Measurements from ENCODE around the gene KERA.

KERA gene

DNA sequence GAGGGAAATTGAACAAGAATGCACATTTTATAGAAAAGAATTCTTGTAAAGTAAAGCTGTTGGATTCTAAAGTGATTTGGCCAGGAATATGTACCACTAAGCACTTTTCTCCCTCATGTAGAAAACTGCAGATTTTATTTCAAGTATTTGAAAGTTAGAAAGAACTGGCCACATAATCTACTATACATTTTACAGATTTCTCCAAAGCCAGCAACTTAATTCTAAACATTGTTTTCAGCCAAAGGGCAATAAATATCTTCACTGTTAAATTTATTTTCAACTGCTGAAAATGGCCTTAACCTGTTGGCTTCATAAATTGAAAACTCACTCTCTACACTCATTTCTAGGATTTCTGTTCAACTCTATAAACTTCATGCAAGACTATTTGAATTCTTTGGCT, 15.6 kb upstream of the KERA start:
- DNase-seq (ENCODE audit: low spot score), result no peak

GRCh38 chr12:91072931-91073330, 15.1 kb upstream of the KERA start:
- no peak for DNase-seq (ENCODE audit: low spot score)

DNA sequence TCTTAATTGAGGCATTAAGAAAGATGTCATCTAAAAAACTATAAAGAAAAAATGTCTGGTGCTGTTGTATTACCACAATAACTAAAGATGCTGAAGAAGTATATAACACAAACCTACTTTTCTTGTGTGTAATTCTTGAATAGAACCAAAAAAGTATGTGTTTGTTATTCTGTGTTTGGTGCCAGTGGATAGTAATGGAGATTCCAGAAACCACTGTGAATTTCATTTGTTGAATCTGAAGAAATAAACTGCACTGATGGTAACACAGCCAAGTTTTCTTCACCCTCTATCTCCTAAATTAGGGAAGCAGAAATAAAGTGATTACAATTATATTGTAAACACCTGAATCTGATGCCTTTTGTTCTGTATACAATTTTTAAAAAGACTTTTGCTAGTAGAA, 13.1 kb upstream of the KERA start:
- no peak for DNase-seq (ENCODE audit: low spot score)

DNA sequence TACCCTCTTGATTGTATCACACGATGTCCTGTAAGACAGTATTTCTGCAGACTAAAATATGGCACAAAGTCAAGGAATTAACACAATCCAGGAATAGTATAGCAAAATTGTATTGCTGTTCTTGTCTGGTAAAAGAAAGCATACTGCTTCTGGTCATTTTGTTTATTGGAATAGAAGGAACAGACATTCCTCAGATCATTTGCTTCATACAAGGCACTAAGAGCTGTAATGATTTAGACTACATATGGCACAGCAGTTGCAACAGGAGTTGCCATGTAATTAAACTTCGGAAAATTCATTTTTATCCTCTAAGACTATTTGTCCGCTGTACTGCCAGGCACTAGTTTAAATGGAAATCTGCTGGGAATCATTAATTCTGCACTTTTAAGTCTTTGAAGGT, 7.6 kb upstream of the KERA start:
- DNase-seq (ENCODE audit: low spot score), result no peak

DNA sequence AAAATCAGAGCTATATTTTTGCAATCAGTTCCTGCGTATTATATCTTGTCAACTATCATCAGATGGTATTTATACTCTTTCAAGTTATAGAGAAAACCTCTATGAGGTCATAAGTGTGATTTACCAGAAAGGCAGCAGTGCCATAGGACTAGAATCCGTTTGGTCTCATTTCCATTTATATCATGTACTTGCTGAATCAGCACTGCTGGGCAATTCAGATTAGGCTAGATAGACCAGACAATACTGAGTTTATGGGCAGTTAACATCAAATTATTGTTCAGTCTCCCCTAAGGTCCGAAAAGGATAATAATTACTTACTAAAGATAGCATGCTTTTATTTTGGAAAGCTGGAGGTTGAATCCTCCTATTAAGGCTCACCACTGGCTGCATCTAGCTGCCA, 6.8 kb upstream of the KERA start:
- no peak for DNase-seq (ENCODE audit: low spot score)

DNA sequence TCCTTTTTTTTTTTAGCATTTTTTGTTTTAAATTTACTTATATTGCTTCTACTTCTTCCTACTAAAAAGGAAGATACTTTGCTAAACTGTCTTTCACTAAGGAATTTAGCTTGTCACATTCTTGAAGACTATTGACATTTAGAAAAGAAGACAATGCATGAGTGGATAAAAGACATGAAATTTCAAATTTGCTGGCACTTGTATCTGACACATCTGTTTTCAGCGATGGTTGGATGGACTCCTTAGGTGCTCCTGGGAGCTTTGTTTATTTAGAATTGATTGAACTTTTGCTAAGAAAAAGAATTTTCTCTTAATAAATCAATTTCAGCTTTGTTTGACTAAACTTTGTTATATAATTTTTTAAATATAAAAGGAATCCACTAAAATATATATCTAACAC, 3.3 kb upstream of the KERA start:
- DNase-seq (ENCODE audit: low spot score), result no peak

DNA sequence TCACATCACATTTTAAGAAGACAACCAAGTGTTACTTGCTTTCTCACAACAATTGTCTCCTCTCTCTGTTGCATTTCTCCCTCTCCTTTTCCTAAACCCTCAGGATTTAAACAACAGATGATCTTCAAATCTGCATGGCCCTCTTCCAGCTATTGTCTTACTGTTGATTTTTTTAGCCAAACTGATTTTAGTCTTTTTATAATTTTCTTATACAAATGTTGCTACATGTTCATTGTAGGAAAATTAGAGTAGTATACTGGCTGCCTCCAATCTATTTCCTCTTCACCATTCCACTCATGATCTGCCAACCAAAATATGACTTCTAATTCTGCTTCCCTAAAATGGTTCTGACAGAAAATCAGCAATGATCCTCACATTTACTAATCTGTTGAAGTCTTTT, 1.4 kb upstream of the KERA start:
- DNase-seq (ENCODE audit: low spot score), result no peak

DNA sequence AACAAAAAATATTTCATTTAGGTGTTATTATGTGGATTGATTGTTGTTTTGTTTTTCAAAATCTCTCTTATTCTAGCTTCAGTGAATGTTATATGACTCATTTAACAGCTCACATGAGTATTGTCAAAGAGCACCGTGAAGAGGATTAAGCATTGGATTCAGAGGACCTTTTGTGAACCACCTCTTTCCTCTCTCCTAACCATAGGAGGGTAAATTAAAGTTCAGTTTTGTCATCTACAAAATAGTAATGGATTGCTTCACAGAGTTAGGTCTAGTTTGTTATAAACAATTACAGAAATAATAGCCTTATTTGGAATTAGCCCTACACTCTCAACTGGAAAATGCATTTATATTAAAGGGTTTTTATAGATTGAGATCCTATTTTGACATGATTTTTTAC, 962 bp upstream of the KERA start:
- DNase-seq (ENCODE audit: low spot score), result no peak

DNA sequence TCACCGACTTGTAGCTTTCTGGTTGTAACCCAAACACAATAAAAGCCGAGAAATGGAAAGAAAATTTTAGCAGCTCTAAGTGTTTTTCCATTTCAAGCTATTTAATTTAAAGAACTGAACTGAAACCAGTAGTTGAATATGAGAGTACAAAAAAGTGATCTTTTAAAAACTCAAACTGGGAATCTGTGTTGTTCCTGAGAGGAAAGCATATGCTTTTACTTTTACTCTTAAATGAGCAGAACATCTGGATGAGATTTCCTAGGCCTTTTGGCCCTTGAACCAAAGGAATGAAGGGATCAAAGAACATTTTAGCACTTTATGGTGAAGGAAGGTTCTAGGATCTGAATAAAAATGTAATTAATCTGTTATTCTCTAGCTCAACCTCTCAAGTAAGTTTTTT, 1.3 kb downstream of the KERA start:
- no peak for DNase-seq (ENCODE audit: low spot score)

DNA sequence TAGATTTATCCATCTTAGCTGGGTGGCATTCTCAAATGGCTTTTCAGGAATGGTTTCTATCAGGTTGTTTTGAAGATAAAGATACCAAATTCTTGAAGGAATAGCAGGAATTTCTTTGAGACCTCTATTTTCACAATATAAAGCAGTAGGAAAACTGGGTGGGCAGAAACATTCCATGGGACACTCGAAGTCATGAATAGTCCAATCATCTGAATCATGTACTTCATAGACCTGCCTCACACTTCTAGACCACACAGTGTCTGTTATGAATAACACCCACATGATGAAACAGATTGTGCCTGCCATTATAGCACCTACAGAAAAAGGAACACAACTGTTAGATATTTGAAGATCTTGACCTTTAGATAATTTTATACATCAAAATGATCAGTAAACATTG, 1.8 kb downstream of the KERA start:
- no peak for DNase-seq (ENCODE audit: low spot score)

DNA sequence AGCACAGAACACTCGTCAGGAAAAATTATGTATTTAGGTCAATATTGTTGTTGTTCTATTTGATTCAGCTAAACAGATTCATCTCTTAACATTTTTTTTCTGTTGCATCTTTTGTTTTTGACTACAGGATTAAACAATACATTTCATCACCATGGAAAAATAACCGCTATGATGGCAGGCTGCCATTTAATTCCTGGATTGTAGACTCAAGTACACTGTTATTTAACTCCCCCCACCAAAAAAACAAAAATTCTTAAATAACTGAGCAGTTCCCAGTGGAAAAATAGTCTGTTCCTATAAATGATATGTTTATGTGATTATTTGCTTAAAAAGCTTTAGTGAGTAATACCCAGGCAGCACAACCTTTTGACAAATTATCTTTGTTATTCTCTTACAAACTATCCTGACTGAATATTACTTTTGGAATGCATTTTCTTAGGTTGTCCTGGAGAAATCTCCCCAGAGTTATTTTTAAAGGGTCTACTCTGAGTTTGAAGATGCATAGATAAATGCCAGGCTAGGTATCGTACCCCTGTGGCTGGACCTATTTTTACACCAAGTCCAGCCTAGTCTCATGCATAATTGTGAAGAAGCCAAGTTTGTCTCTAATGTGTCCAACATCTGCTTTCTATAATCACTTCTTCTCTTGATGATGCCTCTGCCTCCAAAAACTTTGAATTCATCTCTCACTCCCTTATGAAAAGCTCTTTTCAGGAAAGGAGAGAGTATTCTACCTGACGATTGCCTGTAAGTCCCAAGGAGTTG, 3.7 kb downstream of the KERA start:
- no peak for DNase-seq (ENCODE audit: low spot score)

DNA sequence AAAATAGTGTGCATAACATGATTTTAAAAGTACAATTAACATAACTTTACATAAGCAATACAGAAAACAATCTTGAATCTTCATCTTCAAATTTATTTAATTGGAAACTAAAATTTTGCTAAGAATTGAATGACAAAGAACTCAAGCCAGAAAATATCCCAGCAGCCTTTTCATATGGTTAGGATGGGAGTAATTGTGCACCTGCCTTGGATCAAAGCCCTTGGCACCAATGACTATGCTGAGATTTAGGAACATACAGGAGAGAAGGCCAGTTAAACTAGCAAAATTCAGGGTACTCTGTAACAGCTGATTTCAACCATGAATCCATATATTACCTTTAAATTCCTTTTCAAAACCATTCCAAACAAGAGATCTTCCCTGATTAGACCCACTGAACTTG, 5.8 kb downstream of the KERA start:
- DNase-seq (ENCODE audit: low spot score), result no peak

- DNase-seq (ENCODE audit: low spot score), result no peak
Measured at GRCh38 chr12:91044586-91044985, 13.2 kb downstream of the KERA start.

DNA sequence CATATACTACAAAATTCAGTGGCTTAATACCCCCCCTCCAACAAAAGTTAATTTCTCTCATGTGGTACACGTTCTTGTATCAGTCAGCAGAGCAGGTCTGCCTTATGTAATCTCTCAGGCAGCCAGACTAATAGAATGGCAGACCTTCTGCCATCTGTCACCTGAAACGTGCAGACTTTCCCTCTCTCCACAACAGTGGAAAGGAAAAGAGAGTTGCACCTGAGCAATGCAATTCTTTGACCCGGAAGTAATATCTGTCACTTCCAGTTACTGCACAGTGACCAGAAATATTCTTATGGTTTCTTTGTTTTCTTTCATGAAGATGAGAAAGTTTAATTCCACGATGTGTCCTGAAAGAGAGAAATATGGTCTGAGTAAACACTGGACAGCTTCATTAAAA, 14.4 kb downstream of the KERA start:
- peak; percentile 30 for DNase-seq (ENCODE audit: low spot score)

GRCh38 chr12:91040096-91040755, 17.6 kb downstream of the KERA start:
- DNase-seq (ENCODE audit: low spot score), result no peak

DNA sequence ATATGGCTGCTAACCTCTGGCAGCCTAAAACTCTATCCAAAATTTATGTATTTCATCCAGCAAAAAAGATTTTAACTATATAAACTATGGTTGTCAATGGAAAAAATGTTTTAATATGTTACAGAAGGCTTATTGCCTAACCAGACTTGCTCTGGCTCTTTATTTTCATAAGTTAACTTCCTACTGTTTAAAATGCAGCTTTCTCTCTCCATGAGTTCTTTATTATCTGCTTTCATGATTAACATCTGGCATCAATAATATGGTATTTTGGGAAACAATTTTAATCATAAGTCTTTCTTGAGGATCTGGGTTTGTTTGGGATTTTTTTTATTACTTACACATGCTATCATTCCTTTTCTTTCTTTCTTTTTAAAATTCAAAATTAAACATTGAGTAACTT, 20.5 kb downstream of the KERA start:
- no peak for DNase-seq (ENCODE audit: low spot score)

GRCh38 chr12:91033251-91033650, 24.6 kb downstream of the KERA start:
- no peak for DNase-seq (ENCODE audit: low spot score)

DNA sequence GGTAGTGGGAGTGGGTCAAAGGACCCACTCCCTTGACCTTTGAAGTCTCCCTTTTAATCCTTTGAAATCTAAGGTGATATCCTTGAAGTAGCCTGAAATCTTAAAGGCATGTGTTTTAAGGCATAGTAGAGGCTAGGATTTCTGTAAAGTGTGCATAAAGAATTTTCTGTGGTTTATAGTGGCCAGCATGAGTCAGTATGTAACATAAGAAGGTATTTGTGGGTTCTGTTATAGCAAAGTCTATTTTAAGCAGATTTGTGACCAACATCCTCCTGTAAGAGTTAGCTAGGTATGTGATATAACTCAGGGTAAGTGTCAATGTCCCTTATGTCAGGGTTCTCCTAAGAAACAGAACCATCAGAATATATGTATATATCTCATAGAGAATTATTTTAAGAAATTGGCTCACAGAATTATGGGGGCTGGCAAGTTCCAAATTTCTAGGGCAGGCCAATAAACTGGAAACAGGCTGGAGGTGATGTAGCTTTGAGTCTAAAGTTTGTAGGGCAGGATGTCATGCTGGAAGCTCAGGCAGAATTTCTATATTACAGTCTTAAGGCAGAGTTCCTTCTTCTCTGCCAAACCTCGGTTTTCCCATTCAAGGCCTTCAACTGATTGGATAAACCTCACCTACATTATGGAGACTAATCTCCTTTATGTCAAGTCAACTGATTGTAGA, 34.4 kb downstream of the KERA start:
- DNase-seq (ENCODE audit: low spot score), result no peak

DNA sequence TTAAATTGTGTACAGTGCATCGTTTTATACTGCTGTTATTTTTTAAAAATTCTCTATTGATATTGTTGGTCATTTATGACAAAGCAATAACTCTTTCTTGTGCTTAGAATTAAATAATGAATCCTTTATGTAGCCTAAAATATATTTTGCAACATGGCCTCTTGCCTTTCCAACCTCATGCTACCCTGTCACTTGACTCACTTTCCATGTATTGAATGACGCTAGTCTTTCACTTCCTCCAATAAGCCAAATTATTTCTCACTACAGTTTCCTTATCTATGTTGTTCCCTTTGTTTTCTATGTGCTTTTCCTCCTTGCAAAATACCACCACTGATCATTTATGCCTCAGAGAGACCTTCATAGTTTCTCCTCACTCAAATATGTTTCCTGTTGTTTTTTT, 36.7 kb downstream of the KERA start:
- no peak for DNase-seq (ENCODE audit: low spot score)

- DNase-seq (ENCODE audit: low spot score), result no peak
Measured at GRCh38 chr12:91019455-91019854, 38.4 kb downstream of the KERA start.

DNA sequence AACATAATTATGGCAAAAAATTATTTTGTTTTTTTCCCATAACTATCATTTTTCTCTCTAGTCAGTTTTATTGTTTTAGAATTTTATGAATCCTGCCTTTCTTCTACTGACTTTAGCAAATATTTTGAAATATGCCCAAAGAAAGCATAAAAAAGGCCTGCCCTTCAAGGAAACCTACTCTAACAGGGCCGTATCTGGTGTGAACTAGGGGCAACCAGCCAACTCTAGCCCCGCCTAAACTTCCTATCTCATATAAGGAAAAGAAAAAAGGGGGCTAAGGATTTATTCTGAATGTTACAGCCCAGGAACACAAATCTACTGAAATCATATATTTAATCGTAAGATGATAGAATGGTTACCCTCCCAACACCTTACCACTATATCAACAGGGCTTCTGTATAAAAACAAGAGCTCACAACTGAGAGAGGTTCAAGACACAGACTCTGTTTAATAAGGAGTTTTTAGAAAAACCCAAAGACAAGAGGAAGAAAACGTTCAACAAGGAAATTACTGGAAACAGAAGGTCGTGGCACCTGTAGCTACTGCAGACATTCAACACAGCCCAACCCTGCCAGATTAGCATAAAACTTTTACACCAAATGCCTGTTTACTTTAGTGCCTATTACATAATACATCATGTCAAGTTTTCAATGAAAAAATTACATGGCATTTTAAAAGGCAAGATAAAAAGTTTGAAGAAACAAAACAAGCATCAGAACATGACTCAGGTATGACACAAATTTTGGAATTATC, 40.1 kb downstream of the KERA start:
- DNase-seq (ENCODE audit: low spot score), result no peak

DNA sequence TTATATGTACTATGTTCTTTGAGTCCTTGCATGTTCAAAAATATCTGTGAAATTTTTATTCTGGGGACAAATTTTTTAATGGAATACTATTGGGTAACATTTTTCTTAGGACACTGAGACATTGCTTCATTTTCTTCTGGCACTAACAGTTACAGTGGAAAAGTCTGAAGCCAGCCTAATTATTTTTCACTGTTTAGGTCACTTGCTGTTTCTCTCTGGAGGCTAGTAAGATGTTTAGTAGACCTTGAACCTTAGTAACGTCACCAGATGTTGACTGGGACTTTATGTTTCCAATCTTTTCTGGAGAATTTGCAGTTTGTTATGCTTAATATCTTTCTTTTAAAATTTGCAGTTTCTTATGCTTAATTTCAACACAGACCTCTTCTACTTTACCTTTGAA, 40.8 kb downstream of the KERA start:
- DNase-seq (ENCODE audit: low spot score), result no peak
